ENCODE results near the gene CENATAC.
"Not testable (repeated sequence)": the region's sequence is repeated elsewhere in the genome, so short reads cannot be mapped to it uniquely, and the experiment has no call there.

Gene CENATAC, protein sequence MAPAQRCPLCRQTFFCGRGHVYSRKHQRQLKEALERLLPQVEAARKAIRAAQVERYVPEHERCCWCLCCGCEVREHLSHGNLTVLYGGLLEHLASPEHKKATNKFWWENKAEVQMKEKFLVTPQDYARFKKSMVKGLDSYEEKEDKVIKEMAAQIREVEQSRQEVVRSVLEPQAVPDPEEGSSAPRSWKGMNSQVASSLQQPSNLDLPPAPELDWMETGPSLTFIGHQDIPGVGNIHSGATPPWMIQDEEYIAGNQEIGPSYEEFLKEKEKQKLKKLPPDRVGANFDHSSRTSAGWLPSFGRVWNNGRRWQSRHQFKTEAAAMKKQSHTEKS

DNA sequence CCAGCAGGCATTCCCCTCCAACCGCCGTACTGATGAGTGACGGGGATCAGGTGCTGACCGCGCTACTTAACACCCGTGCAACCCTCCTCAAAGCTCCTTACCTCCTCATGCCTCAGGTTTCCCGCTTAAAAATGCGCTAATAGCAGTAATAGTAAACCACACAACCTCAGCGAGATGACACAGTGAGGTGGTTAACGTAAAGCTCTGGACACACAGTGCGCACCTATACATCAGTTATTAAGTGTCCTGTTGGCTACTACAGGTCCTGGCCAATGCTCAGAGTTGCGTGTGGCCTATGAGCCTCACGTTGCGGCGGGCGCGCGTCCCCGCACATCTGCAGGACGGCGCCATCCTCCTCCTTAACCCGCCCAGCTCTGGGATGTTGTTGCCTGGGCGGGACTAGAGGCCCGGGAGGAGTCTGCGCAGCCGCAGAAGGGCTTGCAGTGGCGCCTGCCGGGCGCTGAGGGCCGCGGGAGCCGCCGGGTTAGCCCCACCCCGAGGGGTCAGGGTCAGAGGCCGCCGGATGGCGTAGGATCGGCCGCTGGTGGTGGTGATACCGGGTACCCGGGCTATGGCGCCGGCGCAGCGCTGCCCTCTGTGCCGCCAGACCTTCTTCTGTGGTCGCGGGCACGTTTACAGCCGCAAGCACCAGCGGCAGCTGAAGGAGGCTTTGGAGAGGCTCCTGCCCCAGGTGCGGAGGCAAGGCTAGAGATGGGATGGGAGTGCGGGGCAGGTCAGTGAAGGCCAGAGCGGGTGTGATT is at the start of gene CENATAC:
Gene CENATAC (plus strand): TSS at position 512 of the 761 bp plus-strand sequence. CDS start 60 bp downstream, at position 572.
- DNase-seq (ENCODE audit: low read depth in 1 of 2, low spot score in 1 of 2), result peak; percentile 92 to 95

DNA sequence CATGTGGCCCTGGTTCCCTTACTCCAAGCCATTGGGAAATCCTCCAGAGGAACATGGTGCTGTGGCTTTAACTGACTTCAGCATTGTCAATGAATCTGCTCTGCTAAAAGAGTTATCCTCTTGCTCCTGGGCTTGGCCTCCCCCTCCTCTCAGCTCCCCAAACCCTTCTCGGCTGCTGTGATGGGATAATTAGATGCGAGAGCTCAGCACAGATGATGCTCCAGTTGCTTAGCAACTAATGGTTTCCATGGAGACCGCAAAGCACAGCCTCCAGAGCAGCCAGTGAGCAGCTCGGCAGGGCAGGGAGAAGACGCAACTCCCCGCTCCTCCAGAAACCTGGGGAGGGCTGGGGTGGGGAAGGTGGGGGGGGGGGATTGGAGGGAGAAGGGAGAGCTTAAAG is 44.7 kb upstream of the CENATAC start:
- DNase-seq (ENCODE audit: low read depth in 1 of 2, low spot score in 1 of 2), result no peak

DNA sequence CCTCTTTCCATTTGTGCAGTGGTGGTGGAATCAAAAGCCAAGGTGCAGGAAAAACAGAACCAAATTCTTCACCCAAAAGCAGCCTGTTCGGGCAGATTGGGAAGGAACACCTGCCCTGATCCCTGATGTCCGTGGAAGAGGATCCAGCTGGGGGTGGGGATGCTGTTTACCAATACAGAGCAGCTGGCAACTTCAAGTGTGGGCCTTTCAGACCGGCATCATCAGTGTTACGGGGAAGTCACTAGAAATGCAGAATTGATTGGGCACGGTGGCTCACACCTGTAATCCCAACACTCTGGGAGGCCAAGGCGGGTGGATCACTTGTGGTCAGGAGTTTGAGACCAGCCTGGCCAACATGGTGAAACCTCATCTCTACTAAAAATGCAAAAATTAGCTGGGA is 44.0 kb upstream of the CENATAC start:
- DNase-seq (ENCODE audit: low read depth in 1 of 2, low spot score in 1 of 2), result not testable (repeated sequence)

DNA sequence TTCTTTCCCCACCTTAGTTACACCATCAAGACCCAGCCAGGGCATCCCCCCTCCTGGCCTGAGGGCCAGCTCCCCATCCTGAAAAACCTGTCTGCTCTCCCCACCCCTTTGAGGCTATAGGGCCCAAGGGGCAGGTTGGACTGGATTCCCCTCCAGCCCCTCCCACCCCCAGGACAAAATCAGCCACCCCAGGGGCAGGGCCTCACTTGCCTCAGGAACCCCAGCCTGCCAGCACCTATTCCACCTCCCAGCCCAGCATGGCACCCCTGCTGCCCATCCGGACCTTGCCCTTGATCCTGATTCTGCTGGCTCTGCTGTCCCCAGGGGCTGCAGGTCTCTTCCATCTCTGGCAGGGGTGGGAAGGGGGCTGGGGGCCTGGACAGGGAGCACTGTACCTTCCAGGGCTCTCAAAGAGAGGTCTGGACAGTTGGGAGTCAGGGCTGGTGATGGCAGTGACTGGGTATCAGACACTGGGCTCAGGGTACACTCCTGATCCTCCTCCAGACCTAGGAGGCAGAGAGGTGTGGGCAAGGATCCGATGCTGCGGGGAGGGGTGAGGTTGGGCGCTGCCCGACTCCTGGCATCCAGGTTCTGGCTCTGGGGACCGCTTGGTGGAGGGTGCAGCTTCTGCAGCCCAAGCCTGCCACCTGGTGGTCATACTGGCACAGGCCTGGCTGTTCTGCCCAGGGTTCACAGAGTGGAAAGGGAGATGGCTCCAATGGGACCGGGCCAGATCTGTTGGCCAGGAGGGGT is 41.7 kb upstream of the CENATAC start, which contains the start of gene UPK2:
Gene UPK2 (plus strand): TSS at position 205 of the 753 bp plus-strand sequence. CDS start 53 bp downstream, at position 258.
- DNase-seq (ENCODE audit: low read depth in 1 of 2, low spot score in 1 of 2), result peak; percentile 79 to 82

DNA sequence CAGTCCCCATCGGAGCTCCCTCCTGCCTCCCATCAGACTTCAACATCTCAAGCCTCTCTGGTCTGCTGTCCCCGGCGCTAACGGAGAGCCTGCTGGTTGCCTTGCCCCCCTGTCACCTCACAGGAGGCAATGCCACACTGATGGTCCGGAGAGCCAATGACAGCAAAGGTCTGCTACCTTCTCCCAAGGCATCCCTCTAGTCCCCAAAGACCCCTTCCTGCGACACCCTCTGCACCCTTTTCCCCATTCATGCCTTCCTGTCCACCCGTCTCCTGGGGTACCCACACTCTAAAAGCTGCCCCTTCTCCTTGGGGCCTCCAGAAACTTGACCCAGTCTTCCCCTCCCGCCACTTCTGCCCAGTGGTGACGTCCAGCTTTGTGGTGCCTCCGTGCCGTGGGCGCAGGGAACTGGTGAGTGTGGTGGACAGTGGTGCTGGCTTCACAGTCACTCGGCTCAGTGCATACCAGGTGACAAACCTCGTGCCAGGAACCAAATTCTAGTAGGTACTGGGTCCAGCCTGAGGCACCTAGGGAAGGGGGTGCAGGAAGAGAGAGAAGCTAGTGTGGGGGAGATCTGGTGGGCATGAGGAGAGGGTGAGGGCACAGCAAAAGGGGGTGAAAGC is 41.0 kb upstream of the CENATAC start:
- DNase-seq (ENCODE audit: low read depth in 1 of 2, low spot score in 1 of 2), result no peak

DNA sequence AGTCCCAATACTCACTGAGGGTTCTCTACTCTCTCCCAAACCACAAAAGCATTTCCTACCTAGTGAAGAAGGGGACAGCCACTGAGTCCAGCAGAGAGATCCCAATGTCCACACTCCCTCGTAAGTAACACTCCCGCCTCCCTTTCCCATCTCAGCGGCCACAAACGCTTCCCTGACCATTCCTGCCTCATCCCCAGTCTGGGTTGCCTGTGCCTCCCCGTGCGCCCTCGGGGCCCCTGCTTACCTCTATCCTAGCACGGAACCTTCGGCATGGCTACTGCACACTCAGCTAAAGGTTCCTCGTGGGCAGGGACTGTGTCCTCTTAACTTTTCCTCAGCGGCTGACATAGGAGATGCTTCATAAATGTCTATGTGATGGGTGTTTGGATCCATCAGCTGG is 40.4 kb upstream of the CENATAC start:
- DNase-seq (ENCODE audit: low read depth in 1 of 2, low spot score in 1 of 2), result no peak

DNA sequence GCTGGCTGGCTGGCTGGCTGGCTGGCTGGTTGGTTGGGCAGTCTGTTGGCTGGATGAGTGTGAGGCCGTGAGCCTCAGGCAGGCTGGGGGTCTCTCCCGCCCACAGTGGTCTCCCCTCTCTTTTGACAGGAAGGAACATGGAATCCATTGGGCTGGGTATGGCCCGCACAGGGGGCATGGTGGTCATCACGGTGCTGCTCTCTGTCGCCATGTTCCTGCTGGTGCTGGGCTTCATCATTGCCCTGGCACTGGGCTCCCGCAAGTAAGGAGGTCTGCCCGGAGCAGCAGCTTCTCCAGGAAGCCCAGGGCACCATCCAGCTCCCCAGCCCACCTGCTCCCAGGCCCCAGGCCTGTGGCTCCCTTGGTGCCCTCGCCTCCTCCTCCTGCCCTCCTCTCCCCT is 40.0 kb upstream of the CENATAC start:
- DNase-seq (ENCODE audit: low read depth in 1 of 2, low spot score in 1 of 2), result no peak

DNA sequence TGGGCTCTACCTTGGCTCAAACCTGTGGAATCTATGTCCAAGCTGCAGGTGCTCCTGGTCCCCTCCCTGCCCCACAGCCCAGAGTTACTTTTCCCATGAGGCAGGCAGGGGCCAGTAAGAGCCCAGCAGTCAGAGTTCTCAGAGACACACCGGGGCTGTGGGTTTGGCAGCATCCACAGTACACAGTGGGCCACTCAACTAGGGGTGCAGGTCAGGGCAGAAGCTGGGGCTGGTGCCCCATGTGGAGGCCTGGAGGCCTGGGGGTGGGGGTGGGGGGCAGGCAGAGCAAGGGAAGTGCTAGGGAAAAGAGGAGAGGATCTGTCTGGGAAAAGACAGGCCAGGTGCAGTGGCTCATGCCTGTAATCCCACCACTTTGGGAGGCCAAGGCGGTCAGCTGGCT is 39.4 kb upstream of the CENATAC start:
- no peak for DNase-seq (ENCODE audit: low read depth in 1 of 2, low spot score in 1 of 2)

DNA sequence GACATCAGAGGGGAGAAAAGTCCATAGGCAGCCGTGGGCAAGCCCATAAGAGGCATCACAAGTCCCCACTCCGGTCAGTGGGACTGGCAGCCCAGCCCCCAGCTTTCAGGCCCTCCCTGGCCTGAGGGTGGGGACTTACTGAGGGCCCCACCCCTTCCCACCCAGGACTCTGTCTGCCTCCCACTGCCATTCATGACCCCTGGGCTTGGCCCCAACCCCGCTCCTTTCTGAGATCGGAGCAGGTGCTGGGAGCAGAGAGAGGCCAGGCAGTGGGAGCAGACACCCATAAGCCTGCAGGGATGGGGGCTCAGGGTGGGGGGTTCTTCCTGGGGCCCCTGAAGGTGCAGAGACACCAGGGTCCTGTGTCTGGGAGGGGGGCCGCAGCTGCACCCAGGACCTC is 36.7 kb upstream of the CENATAC start:
- no peak for DNase-seq (ENCODE audit: low read depth in 1 of 2, low spot score in 1 of 2)

DNA sequence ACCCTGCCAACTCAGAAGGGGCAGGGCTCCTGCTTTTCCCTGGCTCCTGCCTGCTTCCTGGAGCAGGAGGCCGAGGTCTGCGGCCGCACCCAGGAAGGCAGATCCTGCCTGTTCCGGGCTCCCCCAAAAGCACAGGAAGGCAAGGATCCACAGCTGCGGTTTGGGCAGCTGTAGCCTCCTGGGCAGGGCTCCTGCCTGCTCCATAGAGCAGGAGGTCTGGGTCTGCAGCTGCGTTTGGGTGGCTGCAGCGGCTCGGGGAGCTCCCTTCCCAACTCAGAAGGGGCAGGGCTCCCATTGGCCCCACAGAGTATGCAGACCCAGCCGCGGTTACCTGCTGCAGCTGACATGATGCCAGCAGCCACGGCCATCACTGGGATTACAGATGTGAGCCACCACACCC is 36.3 kb upstream of the CENATAC start:
- DNase-seq (ENCODE audit: low read depth in 1 of 2, low spot score in 1 of 2), result no peak

DNA sequence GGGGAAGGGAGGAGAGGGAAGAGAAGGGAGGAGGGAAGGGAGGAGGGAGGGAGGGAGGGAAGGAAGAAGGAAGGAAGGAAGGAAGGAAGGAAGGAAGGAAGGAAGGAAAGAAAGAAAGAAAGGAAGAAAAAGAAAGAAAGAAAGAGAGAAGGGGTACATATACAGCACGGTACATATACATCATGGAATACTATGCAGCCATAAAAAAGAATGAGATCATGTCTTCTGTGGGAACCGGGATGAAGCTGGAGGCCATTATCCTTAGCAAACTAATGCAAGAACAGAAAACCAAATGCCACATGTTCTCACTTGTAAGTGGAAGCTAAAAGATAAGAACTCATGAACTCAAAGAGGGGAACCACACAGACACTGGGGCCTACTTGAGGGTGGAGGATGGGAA is 28.4 kb upstream of the CENATAC start:
- not testable (repeated sequence) for DNase-seq (ENCODE audit: low read depth in 1 of 2, low spot score in 1 of 2)

DNA sequence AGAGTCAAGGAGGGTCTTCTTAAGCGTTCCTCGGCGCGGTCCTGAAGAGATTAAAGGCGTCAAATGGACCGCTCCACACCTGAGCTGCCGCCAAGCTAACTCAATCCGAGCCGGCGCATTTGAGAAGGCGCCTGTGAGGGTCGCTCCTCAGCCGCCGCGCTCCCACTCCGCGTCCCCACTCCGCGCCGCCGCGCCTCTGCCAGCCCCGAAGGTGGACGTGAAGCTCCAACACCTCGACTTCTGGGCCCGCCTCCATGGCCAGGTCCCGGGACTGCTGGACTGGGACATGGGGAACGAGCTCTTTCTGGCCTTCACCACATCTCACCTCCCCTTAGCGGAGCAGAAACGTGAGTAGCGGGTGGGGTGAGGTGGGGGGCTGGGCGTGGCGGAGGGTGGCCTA is 26.3 kb upstream of the CENATAC start, which contains the start of gene FOXR1:
Gene FOXR1 (plus strand): TSS at position 116 of the 400 bp plus-strand sequence. CDS start 171 bp downstream, at position 287.
- DNase-seq (ENCODE audit: low read depth in 1 of 2, low spot score in 1 of 2), result no peak

DNA sequence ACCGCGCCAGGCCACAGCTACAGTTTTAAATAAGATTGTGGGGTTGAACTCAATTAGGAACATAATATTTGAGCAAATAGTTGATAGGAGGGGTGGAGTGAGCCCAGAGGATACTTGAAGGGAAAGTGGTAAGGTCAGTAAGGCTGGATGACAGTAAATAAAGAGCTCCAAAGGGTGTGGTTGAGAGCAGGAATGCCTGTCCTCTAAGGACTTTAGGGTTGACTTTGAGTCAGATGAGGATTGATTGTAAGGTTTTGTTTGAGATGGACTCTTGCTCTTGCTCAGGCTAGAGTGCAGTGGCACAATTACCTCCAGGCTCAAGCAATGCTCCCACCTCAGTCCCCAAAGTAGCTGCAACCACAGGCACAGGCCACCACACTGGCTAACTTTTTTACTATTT is 24.0 kb upstream of the CENATAC start:
- DNase-seq (ENCODE audit: low read depth in 1 of 2, low spot score in 1 of 2), result no peak

DNA sequence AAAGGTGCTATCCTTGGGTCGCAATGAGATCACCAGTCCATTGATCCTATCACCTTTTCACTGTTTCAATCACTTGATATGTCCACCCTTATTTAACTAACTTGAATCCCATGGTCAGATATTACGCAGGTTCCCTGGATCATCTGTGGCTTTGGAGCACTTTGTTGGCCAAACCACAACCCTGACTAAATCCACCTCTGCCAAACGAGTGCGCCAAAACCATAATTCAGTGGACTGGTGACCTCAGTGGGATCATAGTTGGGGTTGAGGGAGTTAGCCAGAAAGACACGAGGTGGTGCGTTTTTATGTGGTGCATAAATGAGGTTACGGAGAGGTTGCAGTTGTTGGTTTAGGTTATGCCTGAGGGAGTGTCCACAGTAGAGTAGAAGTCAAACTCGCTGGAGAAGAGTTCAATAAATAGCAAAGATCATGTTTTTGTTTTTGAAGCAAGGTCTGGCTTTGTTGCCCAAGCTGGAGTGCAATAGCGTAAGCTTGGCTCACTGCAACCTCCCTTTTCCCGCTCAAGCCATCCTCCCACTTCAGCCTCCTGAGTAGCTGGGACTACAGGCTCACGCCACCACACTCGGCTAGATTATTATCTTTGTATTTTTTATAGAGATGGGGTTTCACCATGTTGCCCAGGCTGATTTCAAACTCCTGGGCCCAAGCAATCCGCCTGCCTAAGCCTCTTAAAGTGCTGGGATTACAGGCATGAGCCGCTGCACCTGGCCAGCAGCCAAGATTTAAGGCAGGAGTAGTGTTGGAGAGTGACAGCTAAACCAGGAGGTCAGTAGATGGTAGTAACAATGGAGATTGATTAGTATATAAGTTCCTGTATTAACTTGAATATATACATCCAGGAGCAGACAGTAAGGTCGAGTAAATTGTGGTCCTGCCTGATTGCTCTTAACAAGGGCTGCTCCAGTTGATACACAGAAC is 21.9 kb upstream of the CENATAC start:
- DNase-seq (ENCODE audit: low read depth in 1 of 2, low spot score in 1 of 2), result no peak

DNA sequence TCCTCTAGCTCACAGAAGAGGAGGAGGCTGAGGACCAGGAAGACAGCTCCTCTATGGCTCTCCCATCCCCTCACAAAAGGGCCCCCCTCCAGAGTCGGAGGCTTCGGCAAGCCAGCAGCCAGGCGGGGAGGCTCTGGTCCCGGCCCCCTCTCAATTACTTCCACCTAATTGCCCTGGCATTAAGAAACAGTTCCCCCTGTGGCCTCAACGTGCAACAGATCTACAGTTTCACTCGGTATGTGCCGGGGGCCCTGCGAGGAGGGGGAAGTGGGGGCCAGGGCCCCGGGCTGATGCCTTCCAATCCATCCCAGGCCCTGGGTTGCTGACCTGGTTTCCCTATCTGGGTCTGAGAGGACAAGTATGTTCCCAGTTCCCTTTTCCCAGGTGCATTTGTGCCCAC is 18.5 kb upstream of the CENATAC start:
- no peak for DNase-seq (ENCODE audit: low read depth in 1 of 2, low spot score in 1 of 2)

DNA sequence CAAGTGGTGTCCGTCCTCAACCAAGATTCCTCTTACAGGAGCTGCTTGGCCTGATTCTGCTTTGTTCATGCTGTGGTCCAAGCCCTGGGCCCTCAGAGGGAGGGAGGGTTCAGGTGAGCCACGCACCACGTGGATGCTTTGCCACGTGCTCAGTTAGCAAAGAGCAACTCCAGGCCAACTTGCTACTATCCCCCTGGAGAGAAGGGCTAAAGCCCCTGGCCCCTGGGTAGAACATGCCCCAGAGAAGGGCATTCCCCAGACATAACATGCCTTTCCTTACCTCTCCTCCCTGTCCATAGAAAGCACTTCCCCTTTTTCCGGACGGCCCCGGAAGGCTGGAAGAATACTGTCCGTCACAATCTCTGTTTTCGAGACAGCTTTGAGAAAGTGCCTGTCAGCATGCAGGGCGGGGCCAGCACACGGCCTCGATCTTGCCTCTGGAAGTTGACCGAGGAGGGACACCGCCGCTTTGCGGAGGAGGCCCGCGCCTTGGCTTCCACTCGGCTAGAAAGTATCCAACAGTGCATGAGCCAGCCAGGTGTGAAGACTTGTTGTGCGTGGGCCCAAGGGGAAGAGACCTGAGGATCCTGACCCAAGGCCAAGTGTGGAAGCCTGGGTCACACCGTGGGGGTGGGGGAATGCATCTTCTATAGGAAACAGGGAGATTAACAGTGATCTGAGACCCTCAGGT is 17.6 kb upstream of the CENATAC start:
- DNase-seq (ENCODE audit: low read depth in 1 of 2, low spot score in 1 of 2), result no peak

DNA sequence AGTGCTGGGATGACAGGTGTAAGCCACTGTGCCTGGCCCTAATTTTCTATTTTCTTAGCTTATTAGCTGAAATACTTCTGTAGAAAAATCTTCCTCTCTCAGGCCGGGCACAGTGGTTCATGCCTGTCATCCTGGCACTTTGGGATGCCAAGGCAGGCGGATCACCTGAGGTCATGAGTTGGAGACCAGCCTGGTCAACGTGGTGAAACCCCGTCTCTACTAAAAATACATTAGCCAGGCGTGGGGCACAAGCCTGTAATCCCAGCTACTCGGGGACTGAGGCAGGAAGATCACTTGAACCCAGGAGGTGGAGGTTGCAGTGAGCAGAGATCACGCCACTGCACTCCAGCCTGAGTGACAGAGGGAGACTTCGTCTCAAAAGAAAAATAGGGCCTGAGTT is 13.6 kb upstream of the CENATAC start:
- not testable (repeated sequence) for DNase-seq (ENCODE audit: low read depth in 1 of 2, low spot score in 1 of 2)

DNA sequence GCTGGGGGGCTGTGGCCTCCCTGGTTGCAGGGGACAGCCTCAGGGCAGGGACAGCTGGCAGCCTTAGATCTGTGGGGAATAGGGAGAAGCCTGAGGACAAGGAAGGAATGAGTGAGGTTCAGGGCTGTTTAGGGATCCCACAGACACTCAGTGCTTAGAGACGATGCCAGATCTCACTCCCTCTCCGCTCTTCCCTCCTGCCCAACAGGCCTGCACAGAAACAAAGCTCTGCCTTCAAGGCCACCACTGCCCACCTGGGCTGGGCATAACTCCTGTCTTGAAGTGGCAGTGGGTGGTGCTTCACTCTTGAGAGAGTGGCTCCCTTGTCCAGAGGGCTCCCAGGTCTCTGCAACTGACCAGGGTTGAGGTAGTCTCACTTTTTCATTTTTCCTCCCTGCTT is 13.1 kb upstream of the CENATAC start:
- no peak for DNase-seq (ENCODE audit: low read depth in 1 of 2, low spot score in 1 of 2)

DNA sequence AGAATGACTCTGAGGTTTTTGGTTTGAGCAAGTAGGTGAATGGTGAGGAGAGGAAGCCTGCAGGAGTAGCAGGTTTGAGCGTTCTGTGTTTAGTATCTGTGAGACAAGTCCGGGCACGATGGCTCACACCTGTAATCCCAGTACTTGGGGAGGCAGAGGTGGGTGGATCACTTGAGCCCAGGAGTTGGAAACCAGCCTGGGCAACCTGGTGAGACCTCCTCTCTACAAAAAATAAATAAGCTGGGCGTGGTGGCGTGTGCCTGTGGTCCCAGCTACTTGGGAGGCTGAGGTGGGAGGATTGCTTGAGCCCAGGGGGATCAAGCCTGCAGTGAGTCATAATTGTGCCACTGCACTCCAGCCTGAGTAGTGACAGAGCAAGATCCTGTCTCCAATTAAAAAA is 9.7 kb upstream of the CENATAC start:
- DNase-seq (ENCODE audit: low read depth in 1 of 2, low spot score in 1 of 2), result no peak

All from activated T-helper 1 cell treated with anti-CD3 and anti-CD28 coated beads, Interleukin-2, amount 50 U/mL, for 16 hours (primary cell).